Measurements from ENCODE around the gene TBC1D22A.

DNA sequence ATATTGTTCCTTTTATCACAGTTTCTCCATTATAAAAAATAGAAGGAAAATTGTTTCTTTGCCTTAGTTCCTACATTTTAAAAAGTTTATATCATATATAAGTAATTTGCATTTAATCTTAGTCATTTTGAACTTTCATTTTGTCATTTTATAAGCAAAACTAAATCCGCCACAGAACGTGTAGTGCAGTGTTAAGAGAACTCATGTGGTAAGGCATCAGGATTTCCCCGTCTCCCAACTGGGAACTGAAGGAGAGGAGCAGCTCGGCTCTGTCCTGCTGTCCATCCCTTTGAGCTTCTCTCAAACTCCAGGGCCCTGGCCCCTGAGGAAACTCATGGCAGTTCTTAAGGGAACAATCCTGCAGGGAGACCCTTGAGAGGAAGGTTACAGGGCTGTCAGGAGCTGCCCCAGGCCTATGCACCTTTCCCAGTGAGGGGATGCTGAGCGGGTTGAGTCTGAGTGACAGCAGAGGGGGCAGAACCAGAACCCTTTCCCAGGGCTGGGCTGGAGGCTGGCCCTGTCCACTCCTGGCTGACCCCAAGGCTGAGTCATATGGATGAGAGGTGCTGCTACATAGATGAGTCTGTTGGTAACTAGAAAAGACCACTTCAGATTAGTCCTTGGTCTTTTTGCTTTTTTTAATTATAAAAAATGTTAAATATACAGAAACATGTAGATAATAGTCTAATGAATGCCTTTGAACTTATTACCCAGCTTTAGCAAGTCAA lies 333.1 kb downstream of the TBC1D22A start:
- no peak for TF ChIP-seq RFX5 (IDR thresholded peaks at IDR 0.05; ENCODE audit: low read length)
- no peak for TF ChIP-seq GABPA (IDR thresholded peaks at IDR 0.05; ENCODE audit: low read depth)
- no peak for TF ChIP-seq POLR2AphosphoS5 (IDR thresholded peaks at IDR 0.05; ENCODE audit: low read depth, low read length)
- TF ChIP-seq RAD21 (IDR thresholded peaks at IDR 0.05; ENCODE audit: low read length): no peak
- no peak for TF ChIP-seq SIN3A (IDR thresholded peaks at IDR 0.05; ENCODE audit: borderline replicate concordance, low read depth, low read length)
- TF ChIP-seq, protein P1, sequence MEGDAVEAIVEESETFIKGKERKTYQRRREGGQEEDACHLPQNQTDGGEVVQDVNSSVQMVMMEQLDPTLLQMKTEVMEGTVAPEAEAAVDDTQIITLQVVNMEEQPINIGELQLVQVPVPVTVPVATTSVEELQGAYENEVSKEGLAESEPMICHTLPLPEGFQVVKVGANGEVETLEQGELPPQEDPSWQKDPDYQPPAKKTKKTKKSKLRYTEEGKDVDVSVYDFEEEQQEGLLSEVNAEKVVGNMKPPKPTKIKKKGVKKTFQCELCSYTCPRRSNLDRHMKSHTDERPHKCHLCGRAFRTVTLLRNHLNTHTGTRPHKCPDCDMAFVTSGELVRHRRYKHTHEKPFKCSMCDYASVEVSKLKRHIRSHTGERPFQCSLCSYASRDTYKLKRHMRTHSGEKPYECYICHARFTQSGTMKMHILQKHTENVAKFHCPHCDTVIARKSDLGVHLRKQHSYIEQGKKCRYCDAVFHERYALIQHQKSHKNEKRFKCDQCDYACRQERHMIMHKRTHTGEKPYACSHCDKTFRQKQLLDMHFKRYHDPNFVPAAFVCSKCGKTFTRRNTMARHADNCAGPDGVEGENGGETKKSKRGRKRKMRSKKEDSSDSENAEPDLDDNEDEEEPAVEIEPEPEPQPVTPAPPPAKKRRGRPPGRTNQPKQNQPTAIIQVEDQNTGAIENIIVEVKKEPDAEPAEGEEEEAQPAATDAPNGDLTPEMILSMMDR (IDR thresholded peaks at IDR 0.05): no peak
- no peak for TF ChIP-seq YY1 (IDR thresholded peaks at IDR 0.05; ENCODE audit: low read depth)
- TF ChIP-seq EP300 (IDR thresholded peaks at IDR 0.05; ENCODE audit: borderline replicate concordance in 1 of 2, low read depth in 1 of 2, low read length in 1 of 2): no peak
- TF ChIP-seq, protein P2, sequence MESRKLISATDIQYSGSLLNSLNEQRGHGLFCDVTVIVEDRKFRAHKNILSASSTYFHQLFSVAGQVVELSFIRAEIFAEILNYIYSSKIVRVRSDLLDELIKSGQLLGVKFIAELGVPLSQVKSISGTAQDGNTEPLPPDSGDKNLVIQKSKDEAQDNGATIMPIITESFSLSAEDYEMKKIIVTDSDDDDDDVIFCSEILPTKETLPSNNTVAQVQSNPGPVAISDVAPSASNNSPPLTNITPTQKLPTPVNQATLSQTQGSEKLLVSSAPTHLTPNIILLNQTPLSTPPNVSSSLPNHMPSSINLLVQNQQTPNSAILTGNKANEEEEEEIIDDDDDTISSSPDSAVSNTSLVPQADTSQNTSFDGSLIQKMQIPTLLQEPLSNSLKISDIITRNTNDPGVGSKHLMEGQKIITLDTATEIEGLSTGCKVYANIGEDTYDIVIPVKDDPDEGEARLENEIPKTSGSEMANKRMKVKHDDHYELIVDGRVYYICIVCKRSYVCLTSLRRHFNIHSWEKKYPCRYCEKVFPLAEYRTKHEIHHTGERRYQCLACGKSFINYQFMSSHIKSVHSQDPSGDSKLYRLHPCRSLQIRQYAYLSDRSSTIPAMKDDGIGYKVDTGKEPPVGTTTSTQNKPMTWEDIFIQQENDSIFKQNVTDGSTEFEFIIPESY (IDR thresholded peaks at IDR 0.05; ENCODE audit: borderline replicate concordance, low read depth): no peak
- TF ChIP-seq, protein P3, sequence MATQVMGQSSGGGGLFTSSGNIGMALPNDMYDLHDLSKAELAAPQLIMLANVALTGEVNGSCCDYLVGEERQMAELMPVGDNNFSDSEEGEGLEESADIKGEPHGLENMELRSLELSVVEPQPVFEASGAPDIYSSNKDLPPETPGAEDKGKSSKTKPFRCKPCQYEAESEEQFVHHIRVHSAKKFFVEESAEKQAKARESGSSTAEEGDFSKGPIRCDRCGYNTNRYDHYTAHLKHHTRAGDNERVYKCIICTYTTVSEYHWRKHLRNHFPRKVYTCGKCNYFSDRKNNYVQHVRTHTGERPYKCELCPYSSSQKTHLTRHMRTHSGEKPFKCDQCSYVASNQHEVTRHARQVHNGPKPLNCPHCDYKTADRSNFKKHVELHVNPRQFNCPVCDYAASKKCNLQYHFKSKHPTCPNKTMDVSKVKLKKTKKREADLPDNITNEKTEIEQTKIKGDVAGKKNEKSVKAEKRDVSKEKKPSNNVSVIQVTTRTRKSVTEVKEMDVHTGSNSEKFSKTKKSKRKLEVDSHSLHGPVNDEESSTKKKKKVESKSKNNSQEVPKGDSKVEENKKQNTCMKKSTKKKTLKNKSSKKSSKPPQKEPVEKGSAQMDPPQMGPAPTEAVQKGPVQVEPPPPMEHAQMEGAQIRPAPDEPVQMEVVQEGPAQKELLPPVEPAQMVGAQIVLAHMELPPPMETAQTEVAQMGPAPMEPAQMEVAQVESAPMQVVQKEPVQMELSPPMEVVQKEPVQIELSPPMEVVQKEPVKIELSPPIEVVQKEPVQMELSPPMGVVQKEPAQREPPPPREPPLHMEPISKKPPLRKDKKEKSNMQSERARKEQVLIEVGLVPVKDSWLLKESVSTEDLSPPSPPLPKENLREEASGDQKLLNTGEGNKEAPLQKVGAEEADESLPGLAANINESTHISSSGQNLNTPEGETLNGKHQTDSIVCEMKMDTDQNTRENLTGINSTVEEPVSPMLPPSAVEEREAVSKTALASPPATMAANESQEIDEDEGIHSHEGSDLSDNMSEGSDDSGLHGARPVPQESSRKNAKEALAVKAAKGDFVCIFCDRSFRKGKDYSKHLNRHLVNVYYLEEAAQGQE (IDR thresholded peaks at IDR 0.05; ENCODE audit: low read depth, low read length): no peak
- TF ChIP-seq TAF1 (IDR thresholded peaks at IDR 0.05; ENCODE audit: borderline replicate concordance, low read depth, low read length): no peak
